NCI-H1694 treated with DMSO at 0.1 percent for 48 hours (cell line): ENCODE data around the gene DYRK1A.
"Not testable (repeated sequence)": the region's sequence is repeated elsewhere in the genome, so short reads cannot be mapped to it uniquely, and the experiment has no call there.

Source experiments
- DNase-seq: peaks from one replicate; lab custom pipeline; 2025; lab: John Stamatoyannopoulos, UW

The DYRK1A gene

DNA sequence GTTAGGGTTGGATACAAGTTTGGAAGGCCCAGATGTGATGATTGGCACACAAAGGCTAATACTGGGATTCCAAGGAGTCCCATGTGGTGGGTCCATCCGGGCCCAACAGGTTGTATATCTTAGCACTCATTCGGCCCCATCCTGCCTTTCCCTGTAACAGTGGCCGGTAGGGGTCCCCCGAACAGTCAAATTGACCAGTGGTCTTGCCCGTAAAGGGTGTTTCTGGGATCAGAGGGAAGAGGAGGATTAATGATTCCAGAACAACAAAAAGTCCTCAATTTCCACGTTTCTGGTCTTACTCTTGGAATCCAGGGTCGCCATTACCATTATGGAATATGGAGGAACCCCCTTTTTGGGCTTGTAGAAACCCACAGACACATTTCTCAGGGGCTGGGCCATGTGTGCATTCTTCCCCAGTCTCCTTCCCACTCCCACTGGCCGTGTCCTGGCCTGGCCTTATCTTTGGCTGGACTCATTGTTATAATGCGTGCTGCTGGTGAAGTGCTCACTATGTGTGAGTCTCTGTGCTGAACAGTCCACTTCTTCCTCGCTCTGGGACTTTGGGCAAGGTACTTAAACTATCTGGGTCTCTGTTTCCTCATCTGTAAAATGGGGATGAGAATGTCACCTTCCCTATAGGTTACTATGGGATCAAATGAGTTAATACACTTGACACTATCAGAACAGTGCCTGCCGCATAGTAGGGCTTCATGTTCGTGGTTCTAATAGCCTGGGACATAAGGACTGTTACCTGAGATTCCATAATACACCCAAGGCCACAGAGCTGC is 161.8 kb downstream of the DYRK1A start:
- DNase-seq = no peak

DNA sequence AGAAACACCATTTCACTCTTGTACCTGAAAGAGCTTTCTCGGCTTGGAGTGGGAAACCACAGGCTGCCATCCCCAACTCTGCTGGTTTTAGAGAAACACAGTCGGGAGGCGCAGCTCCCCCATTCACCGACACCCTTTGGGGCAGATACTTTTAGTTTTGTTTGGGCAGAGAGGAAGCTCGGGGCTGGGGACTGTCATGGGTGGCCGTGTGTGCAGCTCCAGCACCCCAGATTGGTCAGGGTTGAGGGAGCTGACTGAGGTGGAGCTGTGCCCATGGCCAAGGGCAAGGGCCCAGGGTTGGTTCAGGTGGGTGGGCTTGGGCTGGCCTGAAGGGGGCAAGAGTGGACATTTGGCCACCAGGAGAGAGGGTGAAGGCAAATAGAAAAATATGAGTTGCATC is 163.1 kb downstream of the DYRK1A start:
- no peak for DNase-seq

DNA sequence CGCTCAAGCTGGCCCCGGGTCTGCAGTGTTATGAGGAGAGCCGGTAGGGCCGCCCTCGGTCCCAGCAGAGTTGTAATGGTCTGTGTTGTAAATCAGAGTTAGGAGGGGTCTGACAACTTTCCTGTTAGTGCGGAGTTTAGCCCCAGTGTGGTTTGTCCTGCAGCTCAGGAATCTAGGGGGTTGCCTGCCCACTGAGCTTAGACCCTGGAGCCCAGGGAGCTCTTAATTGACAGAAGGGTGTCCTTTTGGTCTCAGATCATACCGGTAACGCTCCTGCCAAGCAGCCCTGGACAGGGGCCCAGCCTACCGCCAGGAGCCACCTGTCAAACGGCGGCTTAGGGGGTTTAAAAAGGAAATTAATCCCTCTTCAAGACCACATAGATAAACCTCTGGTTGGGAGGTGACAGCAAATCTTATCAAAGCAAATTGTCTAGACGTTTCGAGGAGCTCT is 164.4 kb downstream of the DYRK1A start:
- no peak for DNase-seq

DNA sequence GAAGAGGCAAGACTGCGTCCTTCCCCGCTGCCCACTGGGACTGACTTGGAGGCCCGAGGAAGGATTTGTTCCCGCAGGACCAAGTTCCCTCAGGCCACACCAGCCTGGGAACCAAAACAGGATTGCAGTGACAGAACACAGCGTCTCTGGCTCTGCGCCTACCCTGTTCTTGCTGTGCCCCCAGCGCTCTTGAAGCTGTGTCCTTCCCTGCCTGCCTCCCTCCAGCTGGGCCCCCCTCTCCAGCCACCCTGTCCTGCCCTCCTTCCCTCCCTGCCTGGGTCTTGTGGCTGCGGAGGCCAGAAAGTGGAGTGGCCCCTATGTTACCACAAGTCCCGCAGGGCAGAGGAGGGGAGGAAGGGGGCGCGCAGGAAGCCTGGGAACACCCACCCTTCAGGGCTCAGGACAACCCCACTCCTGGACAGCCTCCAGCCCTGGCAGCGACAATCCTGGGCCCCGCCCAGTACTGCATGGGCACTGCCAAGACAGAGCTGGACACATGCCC is 164.9 kb downstream of the DYRK1A start:
- no peak for DNase-seq

DNA sequence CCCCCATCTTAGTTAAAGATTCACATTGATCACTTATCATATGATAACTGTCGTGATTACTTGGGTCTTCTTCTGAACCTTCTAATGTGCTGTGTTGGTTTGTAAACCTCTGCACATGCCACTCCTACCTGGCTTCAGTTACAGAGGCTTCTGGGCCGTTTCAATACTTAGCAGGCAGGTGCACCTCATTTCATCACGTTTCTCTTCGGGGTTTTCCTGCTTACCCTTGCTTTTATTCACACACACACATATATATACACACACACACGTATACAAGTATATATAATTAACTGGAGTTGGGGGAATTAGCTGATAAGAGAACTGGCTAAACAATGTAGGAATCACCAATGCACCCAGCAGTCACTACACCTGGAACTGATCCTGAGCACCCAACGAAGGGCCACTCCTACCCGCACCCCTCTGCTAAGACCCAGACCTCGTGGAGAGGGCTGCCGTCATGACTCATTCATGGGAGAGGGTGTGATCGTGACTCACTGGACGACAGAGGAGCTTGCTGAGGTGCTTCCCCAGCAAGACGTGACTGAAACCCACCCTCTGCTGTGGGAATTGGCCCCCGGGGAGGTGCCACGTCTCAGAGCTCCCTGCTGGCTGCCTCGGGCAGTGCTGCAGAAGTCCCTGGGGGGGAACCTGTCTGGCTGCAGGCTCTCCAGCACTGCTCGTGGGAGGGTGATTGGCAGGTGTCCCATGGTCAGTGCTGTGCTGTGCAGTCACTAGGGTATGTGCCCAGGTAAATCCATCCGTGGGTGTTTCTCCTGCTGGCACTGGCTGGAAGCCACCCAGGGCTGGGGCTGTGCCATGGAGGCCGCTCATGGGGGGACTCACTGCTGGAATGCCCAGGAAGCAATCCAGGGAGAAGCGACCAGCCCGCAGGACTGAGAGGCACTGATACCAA is 166.6 kb downstream of the DYRK1A start:
- no peak for DNase-seq

DNA sequence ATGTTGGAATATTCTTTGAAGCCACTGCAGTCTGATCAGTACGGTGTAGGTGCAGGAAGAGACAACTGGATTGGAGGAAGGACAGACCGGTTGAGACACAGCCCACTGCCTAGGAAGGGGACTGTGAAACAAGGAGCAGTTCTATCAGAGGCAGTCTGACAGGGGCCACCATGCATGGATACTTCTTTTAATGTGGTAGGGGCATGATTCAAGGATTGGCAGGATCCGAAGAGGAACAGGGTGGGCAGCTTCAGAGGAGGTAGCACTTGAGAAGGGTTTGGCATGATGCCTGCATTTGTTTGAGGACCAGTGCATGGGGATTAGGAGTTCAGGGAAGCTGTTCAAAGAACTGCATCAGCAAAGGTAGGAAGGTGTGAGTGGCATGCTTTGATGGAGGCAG is 167.9 kb downstream of the DYRK1A start:
- DNase-seq = no peak

DNA sequence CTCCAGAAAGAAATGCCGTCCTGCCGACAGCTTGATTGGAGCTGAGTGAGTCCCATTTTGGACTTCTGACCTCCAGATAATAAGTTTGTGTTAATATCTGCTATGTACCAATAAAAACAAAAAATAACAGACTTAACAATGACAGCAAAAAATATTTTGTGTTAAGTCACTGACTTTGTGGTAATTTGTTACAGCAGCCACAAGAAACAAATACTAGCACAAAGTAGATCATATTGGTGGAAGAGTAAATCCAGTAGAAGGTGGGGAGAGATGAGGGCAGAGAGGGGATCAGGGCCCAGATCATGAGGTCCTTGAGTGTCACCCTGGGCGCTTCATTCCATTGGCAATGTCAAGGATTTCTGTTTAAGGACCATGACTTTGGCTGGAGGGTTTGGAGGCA is 168.6 kb downstream of the DYRK1A start:
- DNase-seq = no peak

DNA sequence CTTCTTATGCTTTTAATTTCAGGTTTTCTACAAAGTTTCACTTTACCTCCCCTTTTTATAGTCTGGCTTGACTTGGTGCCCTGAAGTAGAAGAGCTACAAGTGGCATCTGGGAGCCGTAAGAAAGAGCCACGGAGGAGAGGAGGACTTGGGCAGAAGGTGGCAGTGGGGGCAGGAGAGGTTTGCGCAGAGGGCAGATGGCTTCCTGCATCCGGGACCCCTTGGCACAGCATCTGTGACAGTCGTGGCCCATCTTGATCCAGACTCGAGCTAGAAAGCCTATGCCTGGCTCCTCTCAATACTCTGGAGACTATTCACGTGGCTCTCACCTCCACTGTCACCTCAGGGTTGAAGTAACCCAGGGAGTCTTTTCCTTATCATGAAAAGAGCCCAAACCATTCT is 169.1 kb downstream of the DYRK1A start:
- DNase-seq = no peak

DNA sequence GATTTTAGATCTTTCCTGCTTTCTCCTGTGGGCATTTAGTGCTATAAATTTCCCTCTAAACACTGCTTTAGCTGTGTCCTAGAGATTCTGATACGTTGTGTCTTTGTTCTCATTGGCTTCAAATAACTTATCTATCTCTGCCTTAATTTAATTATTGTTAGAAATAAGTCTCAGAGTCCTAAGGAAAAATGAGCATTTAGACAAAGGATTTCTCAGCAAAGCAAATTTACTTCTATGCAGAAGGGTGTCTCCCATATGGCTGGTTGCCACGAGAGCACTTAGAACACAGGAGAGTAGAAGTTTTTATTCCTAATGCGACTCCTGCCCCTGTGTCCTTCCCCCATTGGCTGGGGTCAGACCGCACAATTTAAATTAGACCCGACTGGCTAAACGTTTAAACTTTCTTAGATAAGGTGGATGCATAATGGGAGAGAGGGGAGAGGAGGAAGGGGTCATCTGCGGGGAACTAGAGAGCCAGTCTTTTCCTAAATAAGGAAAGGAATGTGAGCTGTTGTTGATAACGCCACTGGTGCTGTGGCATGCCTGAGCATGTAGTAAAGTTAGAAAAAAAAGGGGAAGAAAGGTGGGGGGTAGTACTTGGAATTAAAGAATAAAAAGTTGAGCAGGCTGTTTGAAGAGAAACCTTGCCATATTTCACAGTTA is 170.2 kb downstream of the DYRK1A start:
- DNase-seq = no peak

DNA sequence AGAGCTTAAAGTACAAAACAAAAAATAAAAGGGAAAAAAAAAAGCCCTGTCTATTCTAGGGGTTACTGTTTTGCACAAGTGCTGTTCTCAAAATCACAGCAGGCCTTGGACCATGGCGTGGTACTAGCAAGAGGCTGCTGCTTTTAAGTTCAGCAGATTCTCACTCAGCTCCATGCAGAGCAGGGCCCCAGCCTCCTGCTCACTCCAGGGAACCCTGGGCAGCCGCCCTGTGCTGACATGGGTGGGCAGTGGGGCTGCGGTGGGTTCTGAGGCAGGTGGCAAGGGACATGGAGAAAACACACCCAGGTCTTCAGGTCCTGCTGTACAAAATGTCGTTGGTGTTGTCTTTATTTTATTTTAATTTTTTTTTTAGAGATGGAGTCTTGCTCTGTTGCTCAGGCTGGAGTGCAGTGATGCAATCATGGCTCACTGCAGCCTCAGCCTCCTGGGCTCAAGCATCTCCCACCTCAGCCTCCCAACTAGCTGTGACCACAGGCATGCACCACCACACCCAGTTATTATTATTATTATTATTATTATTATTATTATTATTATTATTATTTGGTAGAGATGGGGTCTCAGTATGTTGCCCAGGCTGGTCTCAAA is 170.9 kb downstream of the DYRK1A start:
- DNase-seq = no peak

DNA sequence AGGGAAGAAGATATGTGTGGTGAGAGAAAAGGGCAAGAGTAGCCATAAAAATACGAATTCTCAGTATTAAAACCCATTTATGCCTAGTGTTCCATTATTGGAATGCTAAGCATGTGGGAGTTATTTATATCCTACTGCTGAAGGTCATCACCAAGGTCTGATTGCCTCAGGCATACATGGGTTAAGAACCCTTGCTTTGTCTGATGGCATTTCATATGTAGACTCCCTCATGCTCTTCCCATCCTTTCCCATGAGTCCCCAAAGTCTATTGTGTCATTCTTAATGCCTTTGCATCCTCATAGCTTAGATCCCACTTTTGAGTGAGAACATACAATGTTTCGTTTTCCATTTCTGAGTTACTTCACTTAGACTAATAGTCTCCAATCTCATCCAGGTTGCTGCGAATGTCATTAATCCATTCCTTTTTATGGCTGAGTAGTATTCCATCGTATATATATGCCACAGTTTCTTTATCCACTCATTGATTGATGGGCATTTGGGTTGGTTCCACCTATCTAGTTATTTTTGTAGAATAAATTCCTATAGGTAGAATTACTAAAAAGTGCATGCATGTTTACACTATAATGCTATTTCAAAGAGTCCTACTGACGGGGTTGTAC is 172.5 kb downstream of the DYRK1A start:
- no peak for DNase-seq

DNA sequence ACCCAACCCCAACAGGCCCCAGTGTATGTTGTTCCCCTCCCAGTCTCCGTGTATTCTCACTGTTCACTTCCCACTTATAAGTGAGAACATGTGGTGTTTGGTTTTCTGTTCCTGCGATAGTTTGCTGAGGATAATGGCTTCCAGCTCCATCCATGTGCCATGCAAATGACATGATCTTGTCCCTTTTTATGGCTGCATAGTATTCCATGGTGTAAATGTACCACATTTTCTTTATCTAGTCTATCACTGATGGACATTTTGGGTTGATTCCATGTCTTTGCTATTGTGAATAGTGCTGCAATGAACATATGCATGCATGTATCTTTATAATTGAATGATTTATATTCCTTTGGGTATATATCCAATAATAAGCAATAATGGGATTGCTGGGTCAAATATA is 174.6 kb downstream of the DYRK1A start:
- DNase-seq = not testable (repeated sequence)

DNA sequence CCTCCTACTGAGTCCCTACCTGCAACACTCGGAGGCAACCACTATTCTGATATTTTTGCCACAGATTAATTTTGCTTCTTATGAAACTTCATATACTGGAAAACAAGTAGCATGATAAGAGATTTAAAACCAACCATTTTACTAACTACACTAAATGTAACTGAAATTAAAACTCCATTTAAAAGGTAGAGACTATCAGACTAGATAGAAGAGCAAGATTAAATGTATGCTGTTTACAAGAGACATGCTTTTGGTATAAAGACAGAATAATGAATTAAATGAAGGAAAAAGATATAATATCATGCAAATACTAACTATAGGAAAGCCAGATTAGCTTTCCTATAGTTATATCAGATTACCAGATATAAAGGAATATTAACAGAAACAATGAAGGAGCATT is 175.9 kb downstream of the DYRK1A start:
- no peak for DNase-seq

DNA sequence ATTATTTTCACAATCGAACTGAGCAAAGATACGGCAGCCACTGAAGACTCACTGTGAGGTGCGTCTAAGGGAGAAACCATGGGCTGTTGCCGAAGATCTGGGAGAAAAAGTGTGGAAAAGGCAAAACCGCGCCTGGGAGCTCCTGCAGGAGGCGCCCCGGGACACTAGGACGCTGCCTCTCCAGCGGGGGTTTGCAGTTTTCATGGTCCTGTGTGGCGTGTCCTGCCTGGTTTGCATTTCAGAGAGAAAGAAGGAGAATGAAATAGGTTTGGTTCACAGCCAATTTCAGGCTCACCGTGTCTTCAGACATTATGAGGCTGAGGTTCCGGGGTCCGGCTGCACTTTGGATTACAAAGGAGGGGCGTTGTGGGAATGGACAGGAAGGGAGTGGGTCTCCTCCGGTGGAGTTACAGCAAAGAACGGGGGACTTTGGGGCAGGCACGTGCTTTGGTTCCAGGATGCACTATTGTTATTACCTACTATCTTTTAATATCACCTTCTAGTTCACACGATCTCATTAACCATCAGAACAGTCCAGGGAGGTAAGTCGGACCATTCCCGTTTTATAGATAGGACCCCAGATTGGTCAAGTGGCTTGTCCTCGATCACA is 179.8 kb downstream of the DYRK1A start:
- no peak for DNase-seq

DNA sequence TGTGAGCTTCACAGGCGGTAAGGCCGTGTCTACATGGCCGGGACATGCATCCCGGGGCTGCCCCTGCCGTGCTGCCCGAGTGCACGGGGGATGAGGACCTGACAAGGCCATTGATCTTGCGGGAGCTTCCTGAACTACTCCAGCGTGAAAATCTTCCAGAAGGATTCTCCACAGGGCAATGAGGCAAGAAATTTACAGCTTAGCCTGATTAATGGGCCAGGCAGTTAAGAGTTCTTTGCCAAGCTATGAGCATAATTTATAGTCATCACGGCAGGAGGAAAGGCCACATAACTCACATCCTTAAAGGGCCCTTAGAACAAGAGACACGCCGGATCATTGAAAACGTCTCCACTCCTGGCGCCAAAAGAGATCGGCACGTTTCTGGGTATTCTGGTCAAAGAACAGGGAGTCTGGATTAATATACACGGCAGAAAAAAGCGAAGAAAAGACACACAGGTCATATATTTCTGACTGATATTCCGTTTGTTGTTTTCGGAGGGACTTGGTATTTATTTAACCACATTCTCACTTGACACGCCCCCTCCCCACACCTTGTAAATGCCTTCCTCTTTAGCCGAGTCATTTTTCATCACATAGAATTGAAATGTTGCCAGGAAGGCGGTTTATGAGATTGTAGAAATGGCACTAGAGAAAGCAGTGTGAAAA is 180.5 kb downstream of the DYRK1A start:
- no peak for DNase-seq

DNA sequence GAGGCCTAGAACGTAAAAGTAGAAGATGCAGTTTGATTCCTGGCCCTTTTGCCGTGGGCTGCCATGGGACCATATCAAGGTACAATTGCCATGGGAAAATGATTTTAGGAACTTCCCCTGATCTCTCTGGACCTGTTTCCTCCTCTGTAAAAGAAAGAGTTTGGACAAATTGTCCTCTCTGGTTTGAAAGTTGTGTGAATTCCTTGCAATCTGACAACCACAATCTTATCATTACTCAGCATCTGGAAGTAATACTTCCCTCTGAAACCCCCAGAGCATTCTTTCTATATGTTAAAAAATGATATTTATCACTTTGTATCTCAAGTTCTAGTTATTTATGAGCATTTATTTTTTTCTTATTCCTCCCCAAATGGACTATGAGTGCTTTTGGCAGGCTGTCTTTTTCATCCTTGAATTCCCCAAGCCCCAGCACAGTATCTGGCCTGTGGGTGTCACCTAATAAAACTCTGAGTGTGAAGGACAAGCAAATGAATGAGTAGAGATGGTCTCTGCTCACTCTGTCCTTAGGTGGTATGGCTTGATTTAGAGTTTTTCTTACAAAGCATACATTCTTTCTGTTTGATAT is 181.1 kb downstream of the DYRK1A start:
- no peak for DNase-seq

DNA sequence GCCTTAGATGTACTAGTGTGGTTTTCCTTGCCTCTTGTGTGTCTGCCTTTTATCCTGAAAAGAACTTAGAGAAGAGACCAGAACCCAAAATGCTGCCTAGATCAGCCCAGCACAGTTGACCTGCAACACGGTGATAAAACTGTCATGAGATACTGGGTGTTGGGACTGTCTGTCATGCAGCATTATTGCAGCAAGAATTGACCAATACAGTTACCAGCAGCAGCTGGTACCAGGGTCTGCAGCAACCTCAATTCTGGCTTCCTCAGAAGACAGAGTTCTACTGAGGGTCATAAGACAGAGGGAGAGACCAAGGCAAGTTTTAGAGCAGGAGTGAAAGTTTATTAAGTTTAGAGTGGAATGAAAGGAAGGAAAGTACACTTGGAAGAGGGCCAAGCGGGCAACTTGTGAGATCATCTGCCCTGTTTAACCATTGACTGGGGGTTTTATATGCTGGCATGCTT is 182.0 kb downstream of the DYRK1A start:
- DNase-seq = no peak

DNA sequence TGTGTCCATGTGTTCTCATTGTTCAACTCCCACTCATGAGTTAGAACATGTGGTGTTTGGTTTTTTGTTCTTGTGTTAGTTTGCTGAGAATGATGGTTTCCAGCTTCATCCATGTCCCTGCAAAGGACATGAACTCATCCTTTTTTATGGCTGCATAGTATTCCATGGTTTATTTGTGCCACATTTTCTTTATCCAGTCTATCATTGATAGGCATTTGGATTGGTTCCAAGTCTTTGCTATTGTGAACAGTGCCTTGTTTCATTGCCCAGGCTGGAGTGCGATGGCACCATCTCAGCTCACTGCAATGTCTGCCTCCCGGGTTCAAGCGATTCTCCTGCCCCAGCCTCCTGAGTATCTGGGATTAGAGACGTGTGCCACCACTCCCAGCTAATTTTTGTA is 183.2 kb downstream of the DYRK1A start:
- DNase-seq = not testable (repeated sequence)

DNA sequence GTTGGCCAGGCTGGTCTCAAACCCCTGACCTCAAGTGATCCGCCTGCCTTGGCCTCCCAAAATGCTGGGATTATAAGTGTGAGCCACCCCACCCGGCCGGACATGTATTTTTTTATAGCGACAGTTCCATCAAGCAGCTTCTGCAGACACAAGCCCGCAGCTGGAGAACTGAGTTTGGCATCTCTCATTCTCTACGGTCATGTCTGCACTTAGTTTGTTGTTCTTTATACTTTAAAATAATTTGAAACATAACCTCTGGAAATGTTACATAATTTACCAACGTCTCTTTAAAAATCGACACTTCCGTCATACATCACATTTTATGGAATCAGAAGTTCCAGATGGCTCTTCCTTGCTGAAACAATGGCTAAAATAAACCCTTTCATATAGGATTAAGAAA is 183.6 kb downstream of the DYRK1A start:
- no peak for DNase-seq
